ENCODE results near the gene IQGAP2.

- no peak for TF ChIP-seq POLR2A (IDR thresholded peaks at IDR 0.05; ENCODE audit: low read length)
- TF ChIP-seq GATA1 (IDR thresholded peaks at IDR 0.05; ENCODE audit: low read depth, low read length): no peak
Measured at GRCh38 chr5:76591366-76591765, 188.3 kb downstream of the IQGAP2 start.

Data from erythroblast (primary cell).